Left forelimb (tissue), 1 donor: Measurements from ENCODE around the gene OR2H1.
"Not testable (repeated sequence)": the region's sequence is repeated elsewhere in the genome, so short reads cannot be mapped to it uniquely, and the experiment has no call there.

ENCODE experiments used
- DNase-seq: peaks from one replicate; pipeline ENCODE4 v3.0.0-alpha.2; 2018; ENCODE audit warnings: low spot score

The OR2H1 gene

DNA sequence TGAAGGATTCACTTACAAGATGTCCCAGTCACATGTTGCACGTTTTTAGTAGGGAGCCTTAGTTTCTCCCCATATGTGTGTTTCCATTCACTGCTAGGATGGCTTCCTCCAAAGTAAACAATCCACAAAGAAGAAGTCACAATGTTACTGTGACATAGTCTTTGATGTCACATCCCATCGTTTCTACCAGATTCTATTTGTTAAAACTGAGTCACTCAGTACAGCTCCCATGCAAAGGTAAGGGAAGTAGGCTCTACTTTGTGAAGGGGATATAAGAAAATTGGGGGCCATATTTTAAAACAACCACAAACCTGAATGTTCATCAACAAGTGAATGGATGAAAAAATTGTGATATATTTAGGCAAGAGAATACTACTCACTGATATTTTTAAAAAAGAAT, at the start of gene OR2H1, which contains the start of gene OR11A1:
TSS of gene OR2H1 (plus strand) at position 185 of the 400 bp plus-strand sequence. CDS start 4,615 bp downstream, outside the sequence.
TSS of gene OR11A1 (minus strand) at position 101 of the 400 bp plus-strand sequence. CDS start 29,430 bp downstream, outside the sequence.
- DNase-seq = no peak

DNA sequence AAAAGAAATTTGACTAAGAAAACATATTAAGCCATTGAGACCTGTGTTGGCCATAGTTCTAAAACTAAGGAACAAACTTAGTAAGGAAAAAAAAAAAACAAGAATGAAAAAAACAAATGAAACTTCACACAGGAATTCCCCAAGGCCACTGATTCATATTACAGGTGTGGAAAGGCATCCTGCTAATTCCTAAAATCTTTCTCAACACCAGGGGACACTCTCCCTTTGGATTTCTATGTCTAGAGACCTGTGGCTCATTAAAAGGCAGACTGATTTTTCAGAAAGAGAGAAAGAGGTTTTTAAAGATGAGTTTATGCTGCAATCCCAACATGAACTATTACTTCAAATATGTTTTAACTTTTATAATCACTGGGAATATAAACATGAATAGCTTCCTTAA, 42.4 kb upstream of the OR2H1 start, which contains the start of gene OR12D1:
TSS of gene OR12D1 (plus strand) at position 341 of the 400 bp plus-strand sequence.
- no peak for DNase-seq

DNA sequence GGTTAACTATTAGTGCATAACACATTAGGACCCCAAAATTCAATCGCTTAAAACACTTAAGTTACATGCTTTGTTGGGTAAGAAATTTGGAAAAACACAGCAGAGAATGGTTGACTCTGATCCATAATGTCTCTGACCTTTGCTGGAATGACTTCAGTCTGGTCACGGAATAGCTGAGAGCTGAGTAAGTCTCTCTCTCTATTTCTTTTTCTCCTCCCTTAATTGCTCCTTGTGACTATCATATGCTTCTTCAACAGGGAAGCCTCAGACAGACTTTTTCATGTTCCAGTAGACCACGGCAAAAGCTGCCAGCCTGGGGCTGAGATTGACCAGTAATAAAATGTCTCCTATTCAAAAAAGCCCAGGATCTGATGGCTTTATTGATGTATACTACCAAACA, 37.4 kb upstream of the OR2H1 start:
- DNase-seq = no peak

DNA sequence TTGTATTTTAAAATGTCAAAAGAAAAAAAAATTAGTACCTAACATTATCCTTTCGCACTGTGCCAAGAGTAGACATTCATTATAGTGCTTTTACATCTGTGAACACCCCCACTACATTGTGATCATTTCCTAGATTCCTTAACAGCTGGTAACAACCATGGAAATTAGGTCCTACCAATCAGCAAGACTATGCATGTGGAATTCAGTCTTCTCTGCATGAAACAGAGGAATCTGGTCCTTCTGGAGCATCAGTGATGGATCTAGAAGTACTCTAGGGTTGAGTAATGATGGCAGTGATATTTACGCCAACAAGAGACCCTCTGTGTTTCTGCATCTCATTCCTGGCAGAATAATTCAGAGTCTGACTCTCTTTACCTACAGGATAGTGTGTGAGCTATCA, 32.8 kb upstream of the OR2H1 start:
- DNase-seq = no peak

DNA sequence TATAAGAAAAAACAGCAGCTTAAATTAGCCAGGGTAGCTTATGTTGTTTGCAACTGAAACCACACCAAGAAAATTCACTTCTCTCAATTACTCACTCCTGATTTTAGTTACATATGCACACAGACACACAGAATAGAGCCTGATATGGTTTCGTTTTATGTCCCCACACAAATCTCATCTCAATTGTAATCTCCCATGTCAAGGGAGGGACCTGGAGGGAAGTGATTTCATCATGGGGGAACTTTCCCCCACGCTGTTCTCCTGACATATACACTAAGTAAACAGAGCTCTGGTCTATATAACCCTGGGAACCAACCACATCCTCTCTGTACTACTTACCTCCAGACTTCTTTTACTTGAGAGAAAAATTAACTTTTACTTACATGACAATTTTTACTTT, 32.4 kb upstream of the OR2H1 start:
- DNase-seq = no peak

DNA sequence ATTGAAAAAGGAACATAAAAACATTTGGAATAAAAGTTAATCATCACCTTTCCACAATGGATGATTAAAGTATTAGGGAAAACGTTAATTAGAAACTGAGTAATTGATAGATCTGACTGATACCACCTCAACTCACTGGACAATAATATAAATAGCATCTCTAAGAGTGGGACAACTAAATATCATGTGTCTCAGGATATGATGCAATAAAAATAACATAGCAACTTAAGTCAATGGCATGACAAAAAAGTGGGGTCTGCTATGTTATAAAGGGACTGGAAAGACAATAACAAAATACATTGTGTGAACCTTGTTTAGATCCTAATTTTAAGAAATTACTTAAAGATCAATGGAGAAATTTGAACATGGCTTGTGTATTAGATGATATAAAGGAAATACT, 31.9 kb upstream of the OR2H1 start:
- DNase-seq = no peak

DNA sequence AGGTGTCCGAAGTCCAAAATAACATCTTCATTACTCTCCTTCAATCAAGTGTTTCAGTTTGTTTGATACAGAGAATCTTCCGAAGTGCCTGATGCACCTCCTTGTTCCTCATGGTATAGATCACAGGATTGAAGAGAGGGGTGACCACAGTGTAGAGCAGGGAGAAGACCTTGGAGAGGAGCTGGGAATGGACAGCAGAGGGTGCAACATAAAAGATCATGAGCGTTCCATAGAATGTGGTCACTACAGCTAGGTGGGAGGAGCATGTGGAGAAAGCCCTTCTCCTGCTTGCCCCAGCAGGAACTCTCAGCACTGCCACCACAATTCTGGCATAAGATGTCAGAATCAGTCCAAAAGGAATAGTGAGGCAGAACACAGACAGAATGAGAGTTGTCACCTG, 30.3 kb upstream of the OR2H1 start:
- no peak for DNase-seq

DNA sequence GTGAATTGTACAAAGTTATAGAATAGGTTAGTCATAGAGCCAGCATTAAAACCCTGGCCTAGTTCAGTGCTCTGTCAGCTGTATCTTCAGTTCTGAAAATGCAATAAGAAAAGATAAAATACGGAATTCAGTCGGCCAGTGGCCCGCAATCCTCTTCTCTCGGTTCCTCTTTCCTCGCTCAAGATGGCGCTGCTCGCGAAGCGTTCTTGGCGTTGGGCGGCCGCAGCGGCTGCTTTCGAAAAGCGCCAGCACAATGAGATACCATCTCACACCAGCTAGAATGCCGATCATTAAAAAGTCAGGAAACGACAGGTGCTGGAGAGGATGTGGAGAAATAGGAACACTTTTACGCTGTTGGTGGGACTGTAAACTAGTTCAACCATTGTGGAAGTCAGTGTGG, 20.2 kb upstream of the OR2H1 start:
- DNase-seq = not testable (repeated sequence)

DNA sequence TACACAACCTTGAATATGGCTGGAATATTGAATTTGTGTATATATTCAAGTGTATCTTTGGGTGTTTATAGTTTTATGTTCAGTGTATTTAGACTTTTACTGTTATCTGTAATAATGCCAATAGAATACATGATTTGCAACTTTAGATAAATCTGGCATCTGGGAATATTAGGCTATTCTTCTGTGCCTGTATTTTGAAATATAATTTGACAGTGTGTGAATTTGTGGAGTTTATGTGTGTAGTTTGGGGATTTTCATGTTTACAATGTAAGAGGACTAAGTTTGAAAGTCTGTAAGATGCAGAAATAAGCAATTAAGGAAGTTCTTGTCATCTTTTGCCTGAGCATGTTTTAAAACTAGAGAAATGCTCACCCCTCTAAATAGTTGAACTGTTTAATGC, 17.9 kb upstream of the OR2H1 start, which contains the start of gene OR10C1:
TSS of gene OR10C1 (plus strand) at position 301 of the 400 bp plus-strand sequence. CDS start 710 bp downstream, outside the sequence.
- no peak for DNase-seq

DNA sequence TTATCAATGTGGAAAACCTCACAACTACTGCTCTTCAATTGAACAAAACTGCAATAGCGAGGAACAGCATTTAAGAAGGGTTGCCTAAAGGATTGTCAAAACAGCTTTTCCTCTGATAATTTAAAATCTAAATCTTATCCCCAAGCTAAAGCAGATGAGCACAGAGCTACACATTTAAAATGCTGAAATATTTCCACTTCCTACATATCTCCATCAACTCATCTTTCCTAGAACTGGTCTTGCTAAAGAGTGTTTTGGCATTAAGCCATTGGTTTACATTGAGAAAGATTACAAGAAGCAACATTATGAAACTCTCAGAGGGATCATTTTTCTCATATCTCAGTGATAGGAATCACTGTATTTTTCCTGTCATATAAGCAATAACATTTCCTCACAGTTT, 14.2 kb upstream of the OR2H1 start:
- DNase-seq = no peak

DNA sequence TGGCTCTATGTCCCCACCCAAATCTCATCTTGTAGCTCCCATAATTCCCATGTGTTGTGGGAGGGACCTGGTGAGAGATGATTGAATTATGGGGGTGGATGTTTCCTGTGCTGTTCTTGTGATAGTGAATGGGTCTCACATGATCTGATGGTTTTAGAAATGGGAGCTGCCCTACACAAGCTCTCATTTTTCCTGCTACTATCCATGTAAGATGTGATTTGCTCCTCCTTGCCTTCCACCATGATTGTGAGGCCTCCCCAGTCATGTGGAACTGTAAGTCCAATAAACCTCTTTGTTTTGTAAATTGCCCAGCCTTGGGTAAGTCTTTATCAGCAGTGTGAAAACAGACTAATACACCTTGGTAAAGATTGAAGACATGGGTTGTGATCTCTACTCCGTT, 12.9 kb upstream of the OR2H1 start:
- not testable (repeated sequence) for DNase-seq

DNA sequence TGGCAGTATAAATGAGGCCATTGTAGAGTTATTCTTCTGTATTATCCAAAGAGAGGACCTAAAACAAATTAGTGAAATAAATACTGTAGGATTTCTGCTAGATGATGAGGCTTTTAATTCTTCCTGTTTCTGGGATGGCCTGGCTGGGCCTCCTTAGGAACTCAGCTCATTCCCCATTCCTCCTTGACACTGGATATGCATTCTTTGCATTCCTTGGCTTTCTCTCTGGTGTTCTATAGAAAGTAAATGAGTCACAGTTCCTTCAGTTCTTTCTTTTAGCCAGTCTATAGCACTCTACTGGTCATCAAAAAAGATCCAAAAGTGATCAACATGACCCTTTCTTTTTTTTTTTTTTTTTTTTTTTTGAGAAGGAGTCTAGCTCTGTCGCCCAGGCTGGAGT, 9.3 kb upstream of the OR2H1 start:
- DNase-seq = no peak

DNA sequence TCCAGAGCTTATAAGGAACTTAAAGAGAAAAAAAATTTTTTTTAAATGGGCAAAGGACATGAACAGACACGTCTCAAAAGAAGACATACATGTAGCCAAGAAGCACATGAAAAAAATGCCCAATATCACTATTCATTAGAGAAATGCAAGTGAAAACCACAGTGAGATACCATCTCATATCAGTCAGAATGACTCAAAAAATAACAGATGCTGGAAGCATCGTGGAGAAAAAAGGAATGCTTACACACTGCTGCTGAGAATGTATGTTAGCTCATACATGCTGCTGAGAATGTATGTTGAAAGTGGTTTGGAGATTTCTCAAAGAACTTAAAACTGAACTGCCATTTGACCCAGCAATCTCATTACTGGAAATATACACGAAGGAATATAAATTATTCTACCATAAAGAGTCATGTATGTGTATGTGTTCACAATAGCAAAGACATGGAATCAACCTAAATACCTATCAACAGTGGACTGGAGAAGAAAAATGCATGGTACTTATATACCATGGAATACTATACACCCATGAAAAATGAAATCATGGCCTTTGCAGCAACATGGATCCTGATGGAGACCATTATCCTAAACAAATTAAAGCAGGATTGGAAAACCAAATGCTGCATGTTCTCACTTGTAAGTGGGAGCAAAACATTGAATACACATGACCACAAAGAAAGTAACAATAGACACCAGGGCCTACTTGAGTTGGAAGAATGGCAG, 5.3 kb upstream of the OR2H1 start:
- no peak for DNase-seq

DNA sequence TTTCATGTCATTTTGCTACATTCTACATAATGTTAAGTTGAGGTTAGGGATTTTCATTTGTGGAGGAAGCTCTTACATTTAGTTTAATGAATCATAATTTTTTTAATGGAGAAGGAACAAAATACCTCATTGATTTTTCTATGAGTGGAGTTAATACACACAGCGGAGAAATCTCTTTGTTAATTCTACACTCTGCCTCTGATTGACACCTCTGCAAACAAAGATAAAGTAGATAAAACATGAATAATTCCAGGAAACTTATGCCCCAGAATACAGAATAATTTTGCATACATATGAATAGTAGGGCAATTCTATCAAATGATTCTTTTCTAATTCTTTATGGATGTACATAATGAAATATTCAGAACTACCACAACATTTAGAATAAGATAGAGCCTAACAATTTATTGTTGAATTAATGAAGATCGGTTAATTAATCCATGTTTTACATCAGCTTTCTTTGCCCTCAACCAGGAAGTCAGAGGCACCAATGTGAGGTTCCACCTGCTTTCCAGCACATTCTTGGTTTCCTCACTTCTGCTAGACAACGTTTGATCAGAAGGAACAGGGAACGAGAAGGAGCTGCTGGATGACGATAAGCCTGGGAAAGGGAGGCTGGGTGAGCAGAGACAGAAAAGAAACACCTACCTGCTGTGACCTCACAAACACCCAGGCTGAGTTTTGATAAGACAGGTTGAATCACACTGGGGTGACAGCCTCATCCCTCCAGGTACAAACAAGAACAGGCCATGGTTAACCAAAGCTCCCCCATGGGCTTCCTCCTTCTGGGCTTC, 4.3 kb downstream of the OR2H1 start:
- DNase-seq = no peak

DNA sequence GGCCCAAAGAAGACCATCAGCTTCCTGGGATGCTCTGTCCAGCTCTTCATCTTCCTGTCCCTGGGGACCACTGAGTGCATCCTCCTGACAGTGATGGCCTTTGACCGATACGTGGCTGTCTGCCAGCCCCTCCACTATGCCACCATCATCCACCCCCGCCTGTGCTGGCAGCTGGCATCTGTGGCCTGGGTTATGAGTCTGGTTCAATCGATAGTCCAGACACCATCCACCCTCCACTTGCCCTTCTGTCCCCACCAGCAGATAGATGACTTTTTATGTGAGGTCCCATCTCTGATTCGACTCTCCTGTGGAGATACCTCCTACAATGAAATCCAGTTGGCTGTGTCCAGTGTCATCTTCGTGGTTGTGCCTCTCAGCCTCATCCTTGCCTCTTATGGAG, 5.1 kb downstream of the OR2H1 start:
- DNase-seq = no peak

DNA sequence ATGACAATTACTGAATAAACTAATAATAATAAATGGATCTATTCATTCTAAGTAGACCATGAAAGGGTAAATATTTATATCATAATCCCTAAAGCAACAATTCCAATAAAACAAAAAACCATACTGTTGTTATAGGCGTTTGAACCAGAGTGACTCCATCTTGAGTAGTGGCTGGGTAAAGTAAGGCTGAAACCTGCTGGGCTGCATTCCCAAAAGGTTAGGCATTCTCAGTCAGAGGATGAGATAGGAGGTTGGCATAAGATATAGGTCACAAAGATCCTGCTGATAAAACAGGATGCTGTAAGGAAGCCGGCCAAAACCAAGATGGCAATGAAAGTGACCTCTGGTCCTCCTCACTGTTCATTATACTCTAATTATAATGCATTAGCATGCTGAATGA, 8.3 kb downstream of the OR2H1 start:
- no peak for DNase-seq

DNA sequence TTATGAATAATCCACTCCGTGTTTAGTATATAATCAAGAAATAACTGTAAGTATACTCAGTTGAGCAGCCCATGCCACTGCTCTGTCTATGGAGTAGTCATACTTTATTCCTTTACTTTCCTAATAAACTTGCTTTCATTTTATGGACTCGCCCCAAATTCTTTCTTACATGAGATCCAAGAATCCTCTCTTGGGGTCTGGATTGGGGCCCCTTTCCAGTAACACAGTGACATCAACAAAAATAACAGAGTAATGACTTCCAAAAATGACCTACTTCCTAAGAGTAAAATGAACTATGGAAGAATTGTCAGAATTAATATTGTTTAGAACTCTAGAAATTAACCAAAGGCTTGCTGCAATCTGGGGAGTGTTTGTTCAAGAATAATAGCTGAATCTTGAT, 8.8 kb downstream of the OR2H1 start:
- no peak for DNase-seq

DNA sequence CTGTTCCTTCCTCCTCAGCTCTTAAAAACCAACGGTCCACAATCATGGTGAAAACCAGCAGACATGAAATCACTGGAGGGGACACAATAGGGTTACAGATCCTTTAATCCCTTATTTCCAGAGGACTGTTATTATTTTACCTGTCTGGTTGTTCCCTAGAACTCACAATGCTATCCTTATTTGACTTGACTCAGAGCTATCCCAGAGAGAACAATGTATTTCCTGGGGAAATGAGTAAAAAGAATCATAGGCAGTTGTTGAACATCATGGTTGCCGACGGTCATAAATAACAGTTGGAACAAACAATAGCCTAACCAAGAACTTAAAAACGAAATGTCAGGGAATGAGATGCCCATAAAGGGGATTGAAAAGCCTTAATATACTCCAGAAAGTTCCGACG, 9.3 kb downstream of the OR2H1 start:
- no peak for DNase-seq

DNA sequence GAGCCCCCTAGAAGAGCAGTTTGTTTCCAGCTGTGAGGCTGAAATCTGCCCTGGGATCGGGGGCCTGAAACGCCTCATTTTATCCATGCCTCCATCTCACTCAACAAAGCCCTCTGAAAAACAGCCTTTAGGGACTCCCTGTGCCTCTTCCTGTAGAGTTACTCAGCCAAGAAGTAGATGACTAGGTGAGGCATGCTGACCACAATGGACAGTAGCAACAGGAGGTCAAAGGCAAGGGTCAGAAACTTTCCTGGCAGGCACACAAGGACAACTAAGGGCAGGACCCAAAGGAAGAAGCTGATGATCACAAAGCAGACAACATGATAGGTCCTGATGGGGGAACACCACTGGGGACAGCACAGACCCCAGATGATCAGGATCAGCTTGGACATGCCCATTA, 18.0 kb downstream of the OR2H1 start:
- no peak for DNase-seq

DNA sequence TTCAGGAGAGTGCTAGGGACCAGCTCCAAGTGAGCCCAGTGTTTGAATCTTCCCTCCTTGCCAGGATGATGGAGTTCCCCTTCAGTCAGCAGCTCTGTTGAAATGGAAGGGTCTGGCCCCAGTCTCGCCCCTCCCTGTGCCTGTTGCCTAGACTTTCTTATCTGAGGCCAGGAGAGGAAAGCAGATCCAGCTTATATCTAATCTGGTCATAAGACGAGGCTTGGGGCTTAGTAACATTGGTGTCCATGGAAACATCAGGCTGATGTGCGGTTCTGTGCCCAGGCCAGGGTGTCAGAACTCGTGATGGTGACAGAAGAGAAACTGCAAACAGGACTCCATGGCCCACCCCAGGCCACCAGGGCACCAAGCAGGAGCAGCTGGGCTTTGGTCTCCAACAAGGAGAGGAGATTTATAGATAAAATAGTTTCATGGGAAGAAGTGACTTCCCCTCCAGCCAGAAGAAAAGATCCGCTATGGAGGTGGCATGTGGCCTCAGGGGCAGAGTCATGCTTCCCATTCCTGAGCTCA, 21.0 kb downstream of the OR2H1 start:
- no peak for DNase-seq

DNA sequence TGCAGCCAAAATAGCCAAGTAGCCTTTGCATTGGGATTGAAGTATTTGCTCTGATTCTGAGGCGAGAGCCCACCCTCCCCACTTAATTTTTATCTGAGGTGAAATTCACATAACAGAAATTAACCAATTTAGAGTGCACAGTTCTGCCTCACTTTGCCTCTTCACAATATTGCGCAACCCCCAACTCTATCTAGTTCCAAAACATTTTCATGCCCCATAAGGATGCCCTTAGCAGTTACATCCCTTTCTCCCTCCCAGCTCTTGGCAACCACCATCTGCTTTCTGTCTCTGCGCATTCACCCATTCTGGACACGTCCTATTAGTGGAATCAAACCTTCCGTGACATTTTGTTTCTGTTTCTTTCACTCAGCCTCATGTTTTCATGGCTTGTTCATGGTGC, 21.8 kb downstream of the OR2H1 start:
- DNase-seq = no peak

DNA sequence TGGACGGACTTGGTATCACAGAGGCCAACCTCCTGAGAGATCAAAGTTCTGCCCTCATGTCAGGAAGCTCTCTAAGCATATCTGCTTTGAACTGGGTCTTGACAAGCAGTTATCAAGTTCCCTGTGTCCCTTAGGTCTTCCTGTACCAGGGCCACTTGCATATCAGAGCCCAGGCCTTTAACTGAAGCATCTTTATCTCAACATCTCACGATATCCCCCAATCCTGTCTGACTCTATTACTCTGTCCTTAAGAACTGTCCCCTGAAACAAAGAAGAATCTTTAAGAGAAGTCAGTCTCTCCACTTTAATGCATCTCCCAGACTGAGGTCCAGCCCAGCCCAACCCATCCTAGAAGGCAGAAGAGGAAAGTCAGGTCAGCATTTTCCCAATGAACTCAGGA, 22.6 kb downstream of the OR2H1 start:
- no peak for DNase-seq

DNA sequence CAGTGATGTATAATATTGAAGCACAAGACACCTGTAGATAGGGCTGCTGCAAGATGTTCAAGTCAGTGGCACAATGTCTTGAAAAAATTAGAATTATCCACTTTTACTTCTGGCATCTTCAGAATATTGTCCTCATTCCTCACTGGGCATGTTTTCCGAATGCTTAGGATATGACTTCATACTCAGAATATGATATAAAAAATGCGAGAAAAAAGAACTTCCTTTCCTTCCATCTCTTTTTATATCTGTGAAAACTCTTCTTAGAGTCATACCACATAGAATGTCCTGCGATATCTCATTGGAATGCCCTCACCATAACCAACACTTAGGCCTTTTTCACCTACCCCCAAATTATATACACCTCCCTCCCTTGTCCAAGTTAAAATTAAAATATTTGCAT, 26.2 kb downstream of the OR2H1 start:
- no peak for DNase-seq
